GM23248 (cell line): ENCODE measurements around the gene IQCM.

Source experiments
- EZH2 ChIP-seq: fragments of 200-600 bp; sonication (generic); IDR thresholded peaks from 2 replicates; pipeline ENCODE4 v1.6.1; 2018; ENCODE audit warnings: antibody characterized with exemption, mild to moderate bottlenecking; ENCODE audit not compliant: insufficient read depth, poor library complexity, severe bottlenecking
- EZH2phosphoT487 ChIP-seq: fragments of 200-600 bp; sonication (generic); IDR thresholded peaks from 2 replicates; pipeline ENCODE4 v1.6.1; 2018; ENCODE audit warnings: antibody characterized with exemption, moderate library complexity, mild to moderate bottlenecking, low read depth; ENCODE audit not compliant: insufficient read depth

GRCh38 chr4:149788300-149788699 is 27.3 kb downstream of the IQCM start:
- TF ChIP-seq EZH2 (no peak), EZH2phosphoT487 (no peak)
